ENCODE measurements around the gene D2HGDH. TPM values are rescaled to one million over a fixed set of nuclear protein-coding genes. Genes with fewer than 3 reads are reported as not detected.
A peak's percentile ranks its signal among the peaks of the same experiment; 100 is the strongest.

D2HGDH gene
- total RNA-seq, 4 donors from 2014 or later: 12.5 to 21.8 (median 13.3) TPM

DNA sequence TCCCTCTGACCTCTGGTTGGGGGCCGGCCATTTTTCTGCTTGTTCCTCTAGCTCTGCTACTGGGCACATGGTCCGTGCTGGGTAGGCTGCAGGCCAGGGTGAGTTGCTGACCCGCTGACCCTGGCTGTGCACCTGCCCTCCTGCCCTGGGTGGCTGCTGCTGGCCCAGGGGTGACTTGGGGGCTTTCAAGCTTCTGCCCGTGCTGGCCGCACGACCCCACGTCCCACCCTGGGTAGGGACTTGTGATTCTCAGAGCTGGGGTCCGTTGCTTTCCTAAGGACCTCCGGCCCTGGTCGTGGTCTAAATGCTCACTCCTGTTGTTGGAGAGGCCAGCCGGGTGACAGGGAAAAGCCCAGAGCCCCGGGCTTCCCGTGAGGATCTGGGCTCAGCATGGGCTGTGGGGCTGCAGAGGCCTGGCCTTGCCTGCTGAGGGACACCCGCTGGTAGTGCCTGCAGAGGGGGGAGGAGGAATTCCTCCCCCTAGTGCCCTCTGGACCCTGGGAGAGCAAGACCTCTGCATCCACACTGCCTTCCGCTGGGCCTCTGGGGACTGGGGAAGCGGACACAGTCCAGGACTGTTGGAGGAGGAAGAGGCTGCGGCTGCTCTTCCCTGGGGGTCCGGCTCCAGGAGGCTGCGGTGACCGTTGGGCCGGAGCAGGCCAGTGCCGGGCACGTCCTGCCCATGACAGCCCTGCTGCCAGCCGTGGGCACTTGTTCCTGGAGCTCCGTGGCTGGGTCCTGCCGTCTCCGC, 35.9 kb downstream of the D2HGDH start:
- H3K27ac ChIP-seq: no peak overlapping the region
- H3K4me3 ChIP-seq: no peak overlapping the region
- TF ChIP-seq POLR2AphosphoS5 (IDR thresholded peaks at IDR 0.05): no peak
- 40% methylated on average over 1 of the region's 27 CpGs; no CpG with 5 or more reads in 1 of the 2 donors for WGBS, 2 donors (ENCODE audit: low coverage in 1 of 2)
- peaks cover 51% of the 10 kb centered on the region for H3K27me3 ChIP-seq
- peaks cover 0 to 20% (median 7%) of the 10 kb centered on the region in 3 donors for H3K4me1 ChIP-seq
- ATAC-seq: no peak
- H3K9me3 ChIP-seq: no peaks in the 10 kb centered on the region
- H3K36me3 ChIP-seq: peaks cover 0 to 16% of the 10 kb centered on the region in 2 donors

DNA sequence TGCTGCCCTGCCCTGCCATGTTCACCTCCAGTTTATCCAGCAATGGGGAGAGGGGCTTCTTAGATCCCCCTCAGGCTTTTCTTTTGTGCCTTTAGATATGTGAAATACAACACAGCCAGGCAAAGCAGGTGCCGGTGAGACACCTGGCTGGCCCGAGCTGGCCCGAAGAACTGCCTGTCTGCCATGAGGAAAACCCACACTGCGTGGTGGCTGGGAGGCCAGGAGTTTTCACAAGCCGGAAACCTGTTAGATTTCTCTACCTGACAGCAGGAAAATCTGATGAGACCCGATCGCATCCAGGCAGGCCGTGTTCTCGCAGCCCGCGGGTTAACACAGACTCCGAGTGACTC, 36.5 kb downstream of the D2HGDH start:
- 100% methylated on average over 1 of the region's 12 CpGs; no CpG with 5 or more reads in 1 of the 2 donors for WGBS, 2 donors (ENCODE audit: low coverage in 1 of 2)
- H3K36me3 ChIP-seq: peaks cover 0 to 16% of the 10 kb centered on the region in 2 donors
- peaks cover 57% of the 10 kb centered on the region for H3K27me3 ChIP-seq
- H3K27ac ChIP-seq: no peak overlapping the region
- H3K9me3 ChIP-seq: no peaks in the 10 kb centered on the region
- no peak overlapping the region for H3K4me3 ChIP-seq
- TF ChIP-seq POLR2A (IDR thresholded peaks at IDR 0.05): no peak
- TF ChIP-seq, protein P1, sequence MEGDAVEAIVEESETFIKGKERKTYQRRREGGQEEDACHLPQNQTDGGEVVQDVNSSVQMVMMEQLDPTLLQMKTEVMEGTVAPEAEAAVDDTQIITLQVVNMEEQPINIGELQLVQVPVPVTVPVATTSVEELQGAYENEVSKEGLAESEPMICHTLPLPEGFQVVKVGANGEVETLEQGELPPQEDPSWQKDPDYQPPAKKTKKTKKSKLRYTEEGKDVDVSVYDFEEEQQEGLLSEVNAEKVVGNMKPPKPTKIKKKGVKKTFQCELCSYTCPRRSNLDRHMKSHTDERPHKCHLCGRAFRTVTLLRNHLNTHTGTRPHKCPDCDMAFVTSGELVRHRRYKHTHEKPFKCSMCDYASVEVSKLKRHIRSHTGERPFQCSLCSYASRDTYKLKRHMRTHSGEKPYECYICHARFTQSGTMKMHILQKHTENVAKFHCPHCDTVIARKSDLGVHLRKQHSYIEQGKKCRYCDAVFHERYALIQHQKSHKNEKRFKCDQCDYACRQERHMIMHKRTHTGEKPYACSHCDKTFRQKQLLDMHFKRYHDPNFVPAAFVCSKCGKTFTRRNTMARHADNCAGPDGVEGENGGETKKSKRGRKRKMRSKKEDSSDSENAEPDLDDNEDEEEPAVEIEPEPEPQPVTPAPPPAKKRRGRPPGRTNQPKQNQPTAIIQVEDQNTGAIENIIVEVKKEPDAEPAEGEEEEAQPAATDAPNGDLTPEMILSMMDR (IDR thresholded peaks at IDR 0.05): no peak
- TF ChIP-seq POLR2AphosphoS5 (IDR thresholded peaks at IDR 0.05): no peak
- peaks cover 0 to 20% (median 7%) of the 10 kb centered on the region in 3 donors for H3K4me1 ChIP-seq
- ATAC-seq: no peak

DNA sequence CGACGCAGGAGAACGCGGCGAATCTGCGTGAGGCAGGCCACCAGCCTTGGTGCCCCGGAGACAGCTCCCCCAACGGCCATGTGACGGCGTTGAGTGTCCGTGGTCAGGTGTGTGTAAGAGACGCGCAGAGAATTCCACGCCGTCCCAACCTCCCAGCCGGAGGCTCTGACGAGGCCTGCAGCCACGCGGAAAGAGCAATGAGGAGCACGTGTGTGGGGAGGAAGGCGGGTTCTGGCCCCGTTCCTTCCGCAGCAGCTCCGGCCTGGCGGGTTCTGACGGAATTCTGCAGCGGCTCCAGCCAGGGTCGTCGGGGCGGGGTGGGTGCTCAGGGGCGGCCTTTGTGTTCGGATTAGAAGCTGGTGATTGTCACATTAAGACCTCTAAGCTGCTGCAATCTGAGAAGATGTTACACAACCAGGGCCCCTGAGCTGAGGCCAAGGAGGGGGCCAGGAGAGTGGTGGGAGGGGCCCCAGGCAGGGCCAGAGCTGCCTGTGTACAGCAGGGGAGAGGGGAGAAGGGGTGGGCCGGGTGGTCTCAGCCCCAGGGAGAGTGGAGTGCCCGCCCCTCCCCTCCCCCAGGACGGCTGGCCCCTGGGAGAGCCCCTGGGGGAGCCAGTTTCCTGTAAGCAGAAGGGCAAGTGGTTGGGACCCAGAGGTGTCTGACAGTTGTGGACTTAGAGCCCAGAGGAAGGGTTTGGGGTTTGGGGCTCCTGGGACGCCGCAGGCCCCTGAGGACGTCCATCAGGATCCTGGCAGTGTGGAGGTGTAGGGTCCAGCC, 37.0 kb downstream of the D2HGDH start:
- H3K27me3 ChIP-seq: peaks cover 62% of the 10 kb centered on the region
- peaks cover 0 to 20% (median 7%) of the 10 kb centered on the region in 3 donors for H3K4me1 ChIP-seq
- TF ChIP-seq EP300 (IDR thresholded peaks at IDR 0.05) (no peak), POLR2AphosphoS5 (IDR thresholded peaks at IDR 0.05) (peak; percentile 7)
- 0% methylated on average over 5 of the region's 38 CpGs; no CpG with 5 or more reads in 1 of the 2 donors for WGBS, 2 donors (ENCODE audit: low coverage in 1 of 2)
- H3K36me3 ChIP-seq: peaks cover 0 to 16% of the 10 kb centered on the region in 2 donors
- H3K27ac ChIP-seq: no peak overlapping the region
- no peak overlapping the region for H3K4me3 ChIP-seq
- ATAC-seq: peak; percentile 56
- no peaks in the 10 kb centered on the region for H3K9me3 ChIP-seq

DNA sequence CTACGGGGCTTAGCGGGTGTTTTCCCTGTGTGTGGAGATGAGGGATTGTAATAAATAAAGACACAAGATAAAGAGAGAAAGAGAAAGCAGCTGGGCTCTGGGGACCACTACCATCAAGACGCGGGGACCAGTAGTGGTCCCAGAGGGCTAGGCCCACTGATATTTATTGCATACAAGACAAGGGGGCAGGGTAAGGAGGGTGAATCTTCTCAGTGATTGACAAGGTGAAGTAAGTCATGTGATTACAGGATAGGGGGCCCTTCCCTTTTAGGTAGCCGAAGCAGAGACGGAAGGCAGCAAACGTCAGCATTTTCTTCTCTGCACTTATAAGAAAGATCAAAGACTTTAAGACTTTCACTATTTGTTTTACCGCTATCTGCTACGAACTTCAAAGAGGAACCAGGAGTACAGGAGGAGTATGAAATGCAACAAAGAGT, 37.7 kb downstream of the D2HGDH start:
- H3K4me3 ChIP-seq: no peak overlapping the region
- H3K9me3 ChIP-seq: no peaks in the 10 kb centered on the region
- ATAC-seq: no peak
- H3K36me3 ChIP-seq: peaks cover 0 to 16% of the 10 kb centered on the region in 2 donors
- H3K4me1 ChIP-seq: peaks cover 0 to 20% (median 7%) of the 10 kb centered on the region in 3 donors
- H3K27me3 ChIP-seq: peaks cover 68% of the 10 kb centered on the region
- no peak overlapping the region for H3K27ac ChIP-seq
- WGBS, 2 donors (ENCODE audit: low coverage in 1 of 2): 31 to 47% methylated on average over 5 to 7 of the region's 9 CpGs
- no peak for TF ChIP-seq EP300 (IDR thresholded peaks at IDR 0.05)
- no peak for TF ChIP-seq POLR2AphosphoS5 (IDR thresholded peaks at IDR 0.05)
- no peak for TF ChIP-seq POLR2A (IDR thresholded peaks at IDR 0.05)
- TF ChIP-seq, protein P1 (IDR thresholded peaks at IDR 0.05): no peak

DNA sequence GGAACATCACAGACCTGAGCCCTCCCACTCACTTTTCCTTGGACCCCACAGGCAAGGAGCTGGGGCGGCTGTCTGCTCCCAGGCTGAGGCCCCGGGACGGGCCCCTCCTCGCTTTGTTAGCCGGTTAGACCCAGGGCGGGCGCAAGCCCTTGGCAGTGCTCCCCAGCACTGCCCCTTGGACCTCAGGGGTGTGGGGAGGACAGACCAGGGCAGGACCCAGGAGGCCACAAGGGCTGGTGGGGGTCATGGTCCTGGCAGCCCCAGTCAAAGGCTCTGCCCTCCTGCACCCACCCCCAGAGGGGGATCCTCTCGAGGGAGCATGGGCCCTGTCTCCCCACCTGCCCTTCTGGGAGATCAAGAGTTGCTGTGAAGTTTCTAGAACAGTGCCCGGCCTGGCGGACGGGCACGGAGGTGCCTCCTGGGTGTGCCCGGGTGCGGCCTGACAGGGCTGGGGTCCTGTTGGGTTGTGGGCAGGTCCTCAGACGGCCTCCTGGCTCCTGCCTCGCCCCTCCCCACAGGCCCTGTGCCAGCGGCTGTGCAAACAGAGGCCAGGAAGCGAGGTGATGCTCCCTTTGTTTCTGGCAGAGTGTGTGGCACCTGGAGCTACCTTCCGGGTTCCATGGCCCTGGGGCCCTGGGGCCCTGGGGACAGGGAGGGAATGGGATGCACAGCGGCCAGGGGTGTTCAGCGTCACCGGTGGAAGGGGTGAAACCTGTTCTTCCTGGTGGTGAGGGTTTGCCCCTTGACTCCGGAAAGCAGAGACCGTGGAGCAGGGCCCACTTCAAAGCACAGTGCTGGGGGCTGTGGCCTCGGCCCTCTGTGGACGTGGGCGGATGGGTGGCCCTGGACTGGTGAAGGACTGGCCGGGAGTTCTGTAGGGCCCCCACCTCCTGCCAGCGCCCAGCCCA, 39.3 kb downstream of the D2HGDH start:
- WGBS, 2 donors (ENCODE audit: low coverage in 1 of 2): no CpG with 5 or more reads among the region's 29 CpGs
- Histone ChIP-seq H3K4me3 (no peak overlapping the region), H3K36me3 (peaks cover 0 to 1% of the 10 kb centered on the region in 2 donors), H3K27me3 (peaks cover 79% of the 10 kb centered on the region), H3K27ac (no peak overlapping the region), H3K4me1 (peaks cover 0 to 20% (median 7%) of the 10 kb centered on the region in 3 donors), H3K9me3 (no peaks in the 10 kb centered on the region)
- no peak for TF ChIP-seq EP300 (IDR thresholded peaks at IDR 0.05)
- TF ChIP-seq, protein P1 (IDR thresholded peaks at IDR 0.05): no peak
- no peak for TF ChIP-seq POLR2AphosphoS5 (IDR thresholded peaks at IDR 0.05)
- TF ChIP-seq POLR2A (IDR thresholded peaks at IDR 0.05): no peak
- no peak for ATAC-seq
